GM20431 (cell line): ENCODE measurements around the gene ADGRD1.

Experiments
- in situ Hi-C: fragments of 300-500 bp; cut with MseI, MboI; formaldehyde crosslinking; loops from one replicate; pipeline ENCODE4 v1.15.0; 2020; ENCODE audit warnings: low sequenced_read_pairs; ENCODE audit not compliant: unreplicated experiment

The ADGRD1 gene

GRCh38 chr12:131164096-131164872 is 210.6 kb downstream of the ADGRD1 start:
- in situ Hi-C loops = no loop called here

GRCh38 chr12:131166717-131167116 is 213.0 kb downstream of the ADGRD1 start:
- in situ Hi-C loops = no loop called here

- in situ Hi-C loops = no loop called here
Measured at GRCh38 chr12:131167334-131167733, 213.6 kb downstream of the ADGRD1 start.

GRCh38 chr12:131171029-131171428 is 217.3 kb downstream of the ADGRD1 start:
- in situ Hi-C loops = no loop called here

GRCh38 chr12:131174901-131175300 is 221.2 kb downstream of the ADGRD1 start:
- in situ Hi-C loops = no loop called here

- in situ Hi-C loops = no loop called here
Measured at GRCh38 chr12:131176266-131176665, 222.6 kb downstream of the ADGRD1 start.

GRCh38 chr12:131176926-131177325 is 223.2 kb downstream of the ADGRD1 start:
- in situ Hi-C loops = no loop called here

GRCh38 chr12:131177599-131177998 is 223.9 kb downstream of the ADGRD1 start:
- in situ Hi-C loops = no loop called here

GRCh38 chr12:131187602-131188001 is 233.9 kb downstream of the ADGRD1 start:
- in situ Hi-C loops = no loop called here

- in situ Hi-C loops = no loop called here
Measured at GRCh38 chr12:131188131-131189050, 234.7 kb downstream of the ADGRD1 start.

- in situ Hi-C loops = no loop called here
Measured at GRCh38 chr12:131189781-131190180, 236.1 kb downstream of the ADGRD1 start.

GRCh38 chr12:131190965-131191364 is 237.3 kb downstream of the ADGRD1 start:
- in situ Hi-C loops = no loop called here
